ENCODE data around the gene CSGALNACT2.

DNA sequence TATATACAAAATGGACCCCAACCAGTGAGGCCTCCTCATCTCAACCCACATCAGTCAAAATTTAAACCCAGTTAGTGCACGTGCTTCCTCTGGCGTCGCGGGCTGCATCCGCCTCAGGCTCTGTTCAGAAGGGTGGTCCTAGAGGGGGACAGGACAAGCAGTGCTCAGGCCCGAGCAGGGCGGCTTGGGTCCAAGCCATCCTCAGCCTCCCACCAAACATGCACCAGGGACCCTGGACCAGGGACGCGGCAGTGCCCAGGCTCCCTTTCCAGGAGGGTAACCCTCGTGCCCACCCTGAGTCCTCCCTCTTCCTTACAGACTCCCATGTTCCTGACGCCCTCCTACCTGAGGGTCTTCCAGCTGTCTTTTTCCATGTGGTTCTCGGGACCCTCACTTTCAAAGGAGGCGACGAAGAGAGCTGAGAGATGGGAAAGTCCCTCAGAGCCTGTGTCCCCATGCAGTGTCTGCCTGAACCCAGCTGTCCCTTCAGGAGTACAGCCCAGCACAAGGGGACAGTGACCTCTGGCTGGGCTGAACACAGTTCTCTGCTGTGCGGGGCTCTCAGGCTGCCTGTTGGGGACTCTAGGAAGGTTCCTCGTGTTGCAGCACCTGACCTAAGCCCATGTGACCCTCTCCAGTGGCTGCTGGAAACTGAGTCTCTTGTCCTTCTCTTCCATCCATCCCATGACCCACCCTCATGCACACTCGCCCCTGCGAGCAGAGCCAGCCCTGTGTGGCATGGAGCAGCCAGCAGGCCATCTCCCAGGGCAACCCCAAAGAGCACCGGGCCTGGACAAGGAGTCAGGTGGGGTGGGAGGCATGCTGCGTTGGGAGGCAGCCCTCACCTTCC lies 58.1 kb downstream of the CSGALNACT2 start:
- TF ChIP-seq, protein P1, sequence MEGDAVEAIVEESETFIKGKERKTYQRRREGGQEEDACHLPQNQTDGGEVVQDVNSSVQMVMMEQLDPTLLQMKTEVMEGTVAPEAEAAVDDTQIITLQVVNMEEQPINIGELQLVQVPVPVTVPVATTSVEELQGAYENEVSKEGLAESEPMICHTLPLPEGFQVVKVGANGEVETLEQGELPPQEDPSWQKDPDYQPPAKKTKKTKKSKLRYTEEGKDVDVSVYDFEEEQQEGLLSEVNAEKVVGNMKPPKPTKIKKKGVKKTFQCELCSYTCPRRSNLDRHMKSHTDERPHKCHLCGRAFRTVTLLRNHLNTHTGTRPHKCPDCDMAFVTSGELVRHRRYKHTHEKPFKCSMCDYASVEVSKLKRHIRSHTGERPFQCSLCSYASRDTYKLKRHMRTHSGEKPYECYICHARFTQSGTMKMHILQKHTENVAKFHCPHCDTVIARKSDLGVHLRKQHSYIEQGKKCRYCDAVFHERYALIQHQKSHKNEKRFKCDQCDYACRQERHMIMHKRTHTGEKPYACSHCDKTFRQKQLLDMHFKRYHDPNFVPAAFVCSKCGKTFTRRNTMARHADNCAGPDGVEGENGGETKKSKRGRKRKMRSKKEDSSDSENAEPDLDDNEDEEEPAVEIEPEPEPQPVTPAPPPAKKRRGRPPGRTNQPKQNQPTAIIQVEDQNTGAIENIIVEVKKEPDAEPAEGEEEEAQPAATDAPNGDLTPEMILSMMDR (IDR thresholded peaks at IDR 0.05; ENCODE audit: low read depth, low read length, missing input control), result no peak
- no peak for TF ChIP-seq EGR1 (IDR thresholded peaks at IDR 0.05; ENCODE audit: low read depth in 2 of 2)
- no peak for TF ChIP-seq SP1 (IDR thresholded peaks at IDR 0.05)
- TF ChIP-seq TAF1 (conservative IDR thresholded peaks at IDR 0.05), result no peak
- TF ChIP-seq RAD21 (IDR thresholded peaks at IDR 0.05), result no peak
- TF ChIP-seq, protein P2, sequence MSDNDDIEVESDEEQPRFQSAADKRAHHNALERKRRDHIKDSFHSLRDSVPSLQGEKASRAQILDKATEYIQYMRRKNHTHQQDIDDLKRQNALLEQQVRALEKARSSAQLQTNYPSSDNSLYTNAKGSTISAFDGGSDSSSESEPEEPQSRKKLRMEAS (IDR thresholded peaks at IDR 0.05), result no peak
- TF ChIP-seq, protein P3, sequence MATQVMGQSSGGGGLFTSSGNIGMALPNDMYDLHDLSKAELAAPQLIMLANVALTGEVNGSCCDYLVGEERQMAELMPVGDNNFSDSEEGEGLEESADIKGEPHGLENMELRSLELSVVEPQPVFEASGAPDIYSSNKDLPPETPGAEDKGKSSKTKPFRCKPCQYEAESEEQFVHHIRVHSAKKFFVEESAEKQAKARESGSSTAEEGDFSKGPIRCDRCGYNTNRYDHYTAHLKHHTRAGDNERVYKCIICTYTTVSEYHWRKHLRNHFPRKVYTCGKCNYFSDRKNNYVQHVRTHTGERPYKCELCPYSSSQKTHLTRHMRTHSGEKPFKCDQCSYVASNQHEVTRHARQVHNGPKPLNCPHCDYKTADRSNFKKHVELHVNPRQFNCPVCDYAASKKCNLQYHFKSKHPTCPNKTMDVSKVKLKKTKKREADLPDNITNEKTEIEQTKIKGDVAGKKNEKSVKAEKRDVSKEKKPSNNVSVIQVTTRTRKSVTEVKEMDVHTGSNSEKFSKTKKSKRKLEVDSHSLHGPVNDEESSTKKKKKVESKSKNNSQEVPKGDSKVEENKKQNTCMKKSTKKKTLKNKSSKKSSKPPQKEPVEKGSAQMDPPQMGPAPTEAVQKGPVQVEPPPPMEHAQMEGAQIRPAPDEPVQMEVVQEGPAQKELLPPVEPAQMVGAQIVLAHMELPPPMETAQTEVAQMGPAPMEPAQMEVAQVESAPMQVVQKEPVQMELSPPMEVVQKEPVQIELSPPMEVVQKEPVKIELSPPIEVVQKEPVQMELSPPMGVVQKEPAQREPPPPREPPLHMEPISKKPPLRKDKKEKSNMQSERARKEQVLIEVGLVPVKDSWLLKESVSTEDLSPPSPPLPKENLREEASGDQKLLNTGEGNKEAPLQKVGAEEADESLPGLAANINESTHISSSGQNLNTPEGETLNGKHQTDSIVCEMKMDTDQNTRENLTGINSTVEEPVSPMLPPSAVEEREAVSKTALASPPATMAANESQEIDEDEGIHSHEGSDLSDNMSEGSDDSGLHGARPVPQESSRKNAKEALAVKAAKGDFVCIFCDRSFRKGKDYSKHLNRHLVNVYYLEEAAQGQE (IDR thresholded peaks at IDR 0.05), result no peak
- TF ChIP-seq YY1 (IDR thresholded peaks at IDR 0.05), result no peak
- TF ChIP-seq, protein P4, sequence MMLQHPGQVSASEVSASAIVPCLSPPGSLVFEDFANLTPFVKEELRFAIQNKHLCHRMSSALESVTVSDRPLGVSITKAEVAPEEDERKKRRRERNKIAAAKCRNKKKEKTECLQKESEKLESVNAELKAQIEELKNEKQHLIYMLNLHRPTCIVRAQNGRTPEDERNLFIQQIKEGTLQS (IDR thresholded peaks at IDR 0.05), result no peak
- TF ChIP-seq NR2F2 (IDR thresholded peaks at IDR 0.05), result no peak
- no peak for TF ChIP-seq GABPA (IDR thresholded peaks at IDR 0.05 in 1 of 2, conservative IDR thresholded peaks at IDR 0.05 in 1 of 2)
- TF ChIP-seq JUND (IDR thresholded peaks at IDR 0.05), result no peak
